ENCODE results near the gene GSTCD. TPM values are rescaled to one million over a fixed set of nuclear protein-coding genes. Genes with fewer than 3 reads are reported as not detected.

Gene GSTCD
- total RNA-seq, 2 donors from 2014 or later, result 10.0 to 20.8 TPM

DNA sequence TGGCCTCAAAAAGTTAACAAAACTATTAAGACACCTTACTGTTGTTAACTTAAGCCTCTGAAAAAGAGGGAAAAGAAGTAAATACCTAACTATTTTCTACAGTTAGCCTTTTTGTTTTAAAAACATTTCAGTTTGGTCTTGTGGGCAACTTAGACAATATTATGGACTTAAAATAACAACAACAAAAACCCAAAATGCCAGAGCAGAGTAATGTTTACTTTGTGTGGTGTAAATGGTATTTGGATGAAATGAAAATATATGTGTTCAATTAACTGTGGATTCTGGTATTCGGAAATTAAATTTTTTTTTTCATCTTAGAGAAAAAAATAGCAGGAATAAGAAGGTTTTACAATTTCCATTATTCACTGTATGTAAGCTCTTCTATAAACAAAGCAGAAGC, 107.1 kb downstream of the GSTCD start:
- 93% methylated on average over 1 of the region's 1 CpG for WGBS
- Histone ChIP-seq H3K27ac (no peak overlapping the region), H3K4me3 (no peak overlapping the region)

DNA sequence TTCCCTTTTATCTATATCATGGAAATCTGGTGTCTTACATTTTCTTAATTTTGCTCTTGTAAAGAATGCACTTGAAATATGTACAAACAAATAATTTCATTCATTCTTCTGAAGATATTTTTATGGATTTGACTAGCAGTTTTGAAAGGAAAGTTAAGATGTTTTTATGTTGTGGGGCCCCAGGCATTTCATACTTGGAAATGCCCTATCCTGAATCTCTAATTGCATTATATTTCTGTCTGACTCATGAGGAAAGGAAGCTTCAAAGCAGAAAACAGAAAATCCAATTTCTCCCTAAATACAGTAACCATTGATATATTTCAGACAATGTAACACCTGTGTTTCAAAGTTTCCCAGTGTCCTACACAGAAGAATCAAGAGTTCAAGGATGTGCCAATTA, 113.5 kb downstream of the GSTCD start:
- Histone ChIP-seq H3K36me3 (no peaks in the 10 kb centered on the region), H3K27me3 (replicated peaks; ENCODE audit: insufficient read depth) (no peaks in the 10 kb centered on the region), H3K9me3 (no peaks in the 10 kb centered on the region), H3K4me1 (replicated peaks) (no peaks in the 10 kb centered on the region), H3K4me3 (no peak overlapping the region), H3K27ac (no peak overlapping the region)
- no peak for DNase-seq (ENCODE audit: low spot score)
- no peak for TF ChIP-seq POLR2AphosphoS5 (IDR thresholded peaks at IDR 0.05)
- TF ChIP-seq, protein P1, sequence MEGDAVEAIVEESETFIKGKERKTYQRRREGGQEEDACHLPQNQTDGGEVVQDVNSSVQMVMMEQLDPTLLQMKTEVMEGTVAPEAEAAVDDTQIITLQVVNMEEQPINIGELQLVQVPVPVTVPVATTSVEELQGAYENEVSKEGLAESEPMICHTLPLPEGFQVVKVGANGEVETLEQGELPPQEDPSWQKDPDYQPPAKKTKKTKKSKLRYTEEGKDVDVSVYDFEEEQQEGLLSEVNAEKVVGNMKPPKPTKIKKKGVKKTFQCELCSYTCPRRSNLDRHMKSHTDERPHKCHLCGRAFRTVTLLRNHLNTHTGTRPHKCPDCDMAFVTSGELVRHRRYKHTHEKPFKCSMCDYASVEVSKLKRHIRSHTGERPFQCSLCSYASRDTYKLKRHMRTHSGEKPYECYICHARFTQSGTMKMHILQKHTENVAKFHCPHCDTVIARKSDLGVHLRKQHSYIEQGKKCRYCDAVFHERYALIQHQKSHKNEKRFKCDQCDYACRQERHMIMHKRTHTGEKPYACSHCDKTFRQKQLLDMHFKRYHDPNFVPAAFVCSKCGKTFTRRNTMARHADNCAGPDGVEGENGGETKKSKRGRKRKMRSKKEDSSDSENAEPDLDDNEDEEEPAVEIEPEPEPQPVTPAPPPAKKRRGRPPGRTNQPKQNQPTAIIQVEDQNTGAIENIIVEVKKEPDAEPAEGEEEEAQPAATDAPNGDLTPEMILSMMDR (IDR thresholded peaks at IDR 0.05), result no peak
- TF ChIP-seq POLR2A (IDR thresholded peaks at IDR 0.05), result no peak
- intact Hi-C loops (cut with DNase I), result no loop called here

More for the DNA sequence above, 107.1 kb downstream of the GSTCD start:
- Histone ChIP-seq H3K36me3 (no peaks in the 10 kb centered on the region), H3K4me1 (replicated peaks) (no peaks in the 10 kb centered on the region), H3K27me3 (replicated peaks; ENCODE audit: insufficient read depth) (no peaks in the 10 kb centered on the region), H3K9me3 (no peaks in the 10 kb centered on the region)
- TF ChIP-seq POLR2A (IDR thresholded peaks at IDR 0.05) (no peak), POLR2AphosphoS5 (IDR thresholded peaks at IDR 0.05) (no peak)
- TF ChIP-seq, protein P1 (IDR thresholded peaks at IDR 0.05), result no peak
- intact Hi-C loops (cut with DNase I), result no loop called here
- DNase-seq (ENCODE audit: low spot score), result no peak

DNA sequence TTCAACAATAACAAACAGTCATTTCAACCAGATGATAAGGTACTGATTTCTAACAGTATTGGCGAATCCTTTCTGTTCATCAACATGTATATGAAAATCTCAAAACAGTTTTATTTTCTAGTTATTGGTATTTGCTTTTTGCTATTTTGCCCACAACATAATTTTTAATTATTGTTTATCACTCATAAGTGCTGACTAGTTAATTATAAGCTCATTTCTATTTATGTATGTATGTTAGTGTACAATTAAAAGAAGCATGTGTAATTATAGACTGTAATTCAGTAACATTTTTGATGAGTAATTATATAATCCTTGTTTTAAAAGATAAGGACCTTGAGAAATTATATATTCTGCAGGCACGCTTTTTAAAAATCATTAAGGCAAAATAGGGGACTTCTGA, 119.5 kb downstream of the GSTCD start:
- DNase-seq (ENCODE audit: low spot score), result no peak
- Histone ChIP-seq H3K4me1 (replicated peaks) (peaks cover 4% of the 10 kb centered on the region), H3K27me3 (replicated peaks; ENCODE audit: insufficient read depth) (no peaks in the 10 kb centered on the region), H3K36me3 (no peaks in the 10 kb centered on the region), H3K27ac (no peak overlapping the region), H3K4me3 (no peak overlapping the region), H3K9me3 (no peaks in the 10 kb centered on the region)
- TF ChIP-seq, protein P1 (IDR thresholded peaks at IDR 0.05), result no peak
- TF ChIP-seq POLR2A (IDR thresholded peaks at IDR 0.05), result no peak
- no peak for TF ChIP-seq POLR2AphosphoS5 (IDR thresholded peaks at IDR 0.05)
- 98% methylated on average over 2 of the region's 2 CpGs for WGBS
- intact Hi-C loops (cut with DNase I), result no loop called here

DNA sequence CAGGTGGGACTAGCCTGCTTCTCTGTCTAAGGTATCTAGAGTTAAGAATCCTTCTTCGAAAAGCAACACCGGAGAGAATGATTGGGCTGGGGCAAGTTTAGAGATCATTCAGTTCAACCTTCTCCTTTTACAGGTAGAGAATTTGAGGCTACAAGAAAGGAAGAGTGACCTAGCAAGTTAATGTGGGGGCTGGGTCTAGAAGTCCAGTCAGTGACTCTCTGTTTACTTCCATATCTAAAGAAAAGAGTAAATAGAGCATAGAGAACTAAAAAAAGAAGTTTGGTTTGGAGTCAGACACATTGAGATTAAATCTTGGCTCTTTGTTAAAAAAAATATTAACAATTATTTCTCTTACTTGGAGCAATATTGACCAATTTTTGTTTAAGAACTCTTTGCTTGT, 122.6 kb downstream of the GSTCD start:
- intact Hi-C loops (cut with DNase I), result no loop called here
- H3K27ac ChIP-seq, result no peak overlapping the region
- WGBS, result 91% methylated on average over 2 of the region's 2 CpGs
- peaks cover 4% of the 10 kb centered on the region for H3K4me1 ChIP-seq (replicated peaks)
- no peak for DNase-seq (ENCODE audit: low spot score)
- no peaks in the 10 kb centered on the region for H3K27me3 ChIP-seq (replicated peaks; ENCODE audit: insufficient read depth)
- no peaks in the 10 kb centered on the region for H3K9me3 ChIP-seq
- no peak overlapping the region for H3K4me3 ChIP-seq
- H3K36me3 ChIP-seq, result no peaks in the 10 kb centered on the region
- TF ChIP-seq POLR2AphosphoS5 (IDR thresholded peaks at IDR 0.05), result no peak
- TF ChIP-seq, protein P1 (IDR thresholded peaks at IDR 0.05), result no peak
- TF ChIP-seq POLR2A (IDR thresholded peaks at IDR 0.05), result no peak

DNA sequence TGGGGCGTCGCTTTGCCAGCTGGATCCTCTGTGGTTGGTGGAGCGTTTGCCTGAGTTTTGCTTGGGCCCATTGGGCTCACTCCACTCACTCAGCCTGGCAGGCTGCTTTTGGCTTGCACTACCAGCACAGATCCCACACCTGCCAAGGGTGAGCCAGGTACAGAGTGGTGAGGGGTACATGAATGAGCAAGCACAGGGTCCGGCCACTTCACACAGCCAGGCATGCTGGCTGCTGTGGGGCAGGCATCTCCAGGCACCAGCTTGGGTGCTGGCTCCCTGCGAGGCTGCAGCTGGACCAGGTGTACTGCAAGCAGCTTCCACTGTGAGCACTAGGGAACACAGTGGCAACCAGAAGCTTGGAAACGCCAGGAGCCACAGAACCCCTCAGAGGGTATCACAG, 126.6 kb downstream of the GSTCD start:
- no peak overlapping the region for H3K27ac ChIP-seq

More for the DNA sequence above, 126.6 kb downstream of the GSTCD start:
- no peaks in the 10 kb centered on the region for H3K9me3 ChIP-seq
- DNase-seq (ENCODE audit: low spot score), result no peak
- no peaks in the 10 kb centered on the region for H3K27me3 ChIP-seq (replicated peaks; ENCODE audit: insufficient read depth)
- WGBS, result 90% methylated on average over 5 of the region's 6 CpGs
- no peak for TF ChIP-seq POLR2AphosphoS5 (IDR thresholded peaks at IDR 0.05)
- TF ChIP-seq, protein P1 (IDR thresholded peaks at IDR 0.05), result no peak
- intact Hi-C loops (cut with DNase I), result no loop called here
- H3K4me3 ChIP-seq, result no peak overlapping the region
- no peaks in the 10 kb centered on the region for H3K36me3 ChIP-seq
- peaks cover 4% of the 10 kb centered on the region for H3K4me1 ChIP-seq (replicated peaks)

Measured in prostate gland (tissue), 2 donors.